HEK293 (cell line): ENCODE results near the gene TEX52.

Experiments used
- ZIC2 ChIP-seq: fragments of 450-650 bp; formaldehyde crosslinking; IDR thresholded peaks from 2 replicates; pipeline ENCODE4 v1.5.1; 2016; ENCODE audit warnings: missing biosample characterization, missing genetic modification characterization
- ZNF140 ChIP-seq: fragments of 450-650 bp; formaldehyde crosslinking; IDR thresholded peaks from 2 replicates; pipeline ENCODE4 v1.5.1; 2016; ENCODE audit warnings: missing biosample characterization, missing genetic modification characterization
- ZNF248 ChIP-seq: fragments of 450-650 bp; formaldehyde crosslinking; IDR thresholded peaks from 2 replicates; pipeline ENCODE4 v1.5.1; 2017; ENCODE audit warnings: missing biosample characterization, missing genetic modification characterization
- ZNF292 ChIP-seq: fragments of 450-650 bp; formaldehyde crosslinking; IDR thresholded peaks from 2 replicates; pipeline ENCODE4 v1.5.1; 2016; ENCODE audit warnings: low read depth, missing biosample characterization, missing genetic modification characterization, borderline replicate concordance
- TF ChIP-seq, protein P1 (sequence below): IDR thresholded peaks from 2 replicates; pipeline ENCODE4 v1.6.1; 2011; ENCODE audit warnings: mild to moderate bottlenecking, low read depth, low read length, borderline replicate concordance
- TF ChIP-seq, protein P2 (sequence below): fragments of 450-650 bp; formaldehyde crosslinking; IDR thresholded peaks from 2 replicates; pipeline ENCODE4 v1.5.1; 2016; ENCODE audit warnings: missing biosample characterization, missing genetic modification characterization
- TF ChIP-seq, protein P3 (sequence below): fragments of 450-650 bp; IDR thresholded peaks from 2 replicates; pipeline ENCODE4 v1.5.1; 2018; ENCODE audit warnings: missing biosample characterization, mild to moderate bottlenecking, missing genetic modification characterization
- TF ChIP-seq, protein P4 (sequence below): fragments of 450-650 bp; formaldehyde crosslinking; IDR thresholded peaks from 2 replicates; pipeline ENCODE4 v1.5.1; 2017; ENCODE audit warnings: missing biosample characterization, missing genetic modification characterization

DNA sequence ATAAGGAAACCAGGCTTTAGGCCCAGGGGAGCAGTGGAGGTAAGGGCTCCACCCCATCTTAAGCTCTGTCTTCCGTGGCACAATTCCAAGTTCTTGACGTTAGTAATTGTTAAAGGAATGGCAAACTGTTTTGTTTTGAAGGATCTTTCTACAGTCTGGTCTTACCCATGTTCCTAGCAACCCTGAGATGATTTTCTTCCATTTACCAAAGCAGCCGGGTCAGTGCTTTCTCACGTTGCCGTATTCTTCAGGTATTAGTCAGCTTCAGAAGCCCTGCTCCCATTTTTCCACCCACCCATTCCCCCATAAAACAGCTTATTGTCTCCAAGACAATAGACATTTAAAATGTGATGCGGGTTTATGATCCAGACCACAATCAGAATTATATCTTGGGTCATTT is 32.3 kb downstream of the TEX52 start:
- TF ChIP-seq ZNF292 (tag by site-specific recombination) = no peak
- TF ChIP-seq ZIC2 (tag by site-specific recombination) = no peak
- TF ChIP-seq, protein P1, sequence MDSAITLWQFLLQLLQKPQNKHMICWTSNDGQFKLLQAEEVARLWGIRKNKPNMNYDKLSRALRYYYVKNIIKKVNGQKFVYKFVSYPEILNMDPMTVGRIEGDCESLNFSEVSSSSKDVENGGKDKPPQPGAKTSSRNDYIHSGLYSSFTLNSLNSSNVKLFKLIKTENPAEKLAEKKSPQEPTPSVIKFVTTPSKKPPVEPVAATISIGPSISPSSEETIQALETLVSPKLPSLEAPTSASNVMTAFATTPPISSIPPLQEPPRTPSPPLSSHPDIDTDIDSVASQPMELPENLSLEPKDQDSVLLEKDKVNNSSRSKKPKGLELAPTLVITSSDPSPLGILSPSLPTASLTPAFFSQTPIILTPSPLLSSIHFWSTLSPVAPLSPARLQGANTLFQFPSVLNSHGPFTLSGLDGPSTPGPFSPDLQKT = no peak
- TF ChIP-seq, protein P2, sequence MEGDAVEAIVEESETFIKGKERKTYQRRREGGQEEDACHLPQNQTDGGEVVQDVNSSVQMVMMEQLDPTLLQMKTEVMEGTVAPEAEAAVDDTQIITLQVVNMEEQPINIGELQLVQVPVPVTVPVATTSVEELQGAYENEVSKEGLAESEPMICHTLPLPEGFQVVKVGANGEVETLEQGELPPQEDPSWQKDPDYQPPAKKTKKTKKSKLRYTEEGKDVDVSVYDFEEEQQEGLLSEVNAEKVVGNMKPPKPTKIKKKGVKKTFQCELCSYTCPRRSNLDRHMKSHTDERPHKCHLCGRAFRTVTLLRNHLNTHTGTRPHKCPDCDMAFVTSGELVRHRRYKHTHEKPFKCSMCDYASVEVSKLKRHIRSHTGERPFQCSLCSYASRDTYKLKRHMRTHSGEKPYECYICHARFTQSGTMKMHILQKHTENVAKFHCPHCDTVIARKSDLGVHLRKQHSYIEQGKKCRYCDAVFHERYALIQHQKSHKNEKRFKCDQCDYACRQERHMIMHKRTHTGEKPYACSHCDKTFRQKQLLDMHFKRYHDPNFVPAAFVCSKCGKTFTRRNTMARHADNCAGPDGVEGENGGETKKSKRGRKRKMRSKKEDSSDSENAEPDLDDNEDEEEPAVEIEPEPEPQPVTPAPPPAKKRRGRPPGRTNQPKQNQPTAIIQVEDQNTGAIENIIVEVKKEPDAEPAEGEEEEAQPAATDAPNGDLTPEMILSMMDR (tag by site-specific recombination) = no peak
- TF ChIP-seq ZNF140 (tag by site-specific recombination) = no peak
- TF ChIP-seq, protein P3, sequence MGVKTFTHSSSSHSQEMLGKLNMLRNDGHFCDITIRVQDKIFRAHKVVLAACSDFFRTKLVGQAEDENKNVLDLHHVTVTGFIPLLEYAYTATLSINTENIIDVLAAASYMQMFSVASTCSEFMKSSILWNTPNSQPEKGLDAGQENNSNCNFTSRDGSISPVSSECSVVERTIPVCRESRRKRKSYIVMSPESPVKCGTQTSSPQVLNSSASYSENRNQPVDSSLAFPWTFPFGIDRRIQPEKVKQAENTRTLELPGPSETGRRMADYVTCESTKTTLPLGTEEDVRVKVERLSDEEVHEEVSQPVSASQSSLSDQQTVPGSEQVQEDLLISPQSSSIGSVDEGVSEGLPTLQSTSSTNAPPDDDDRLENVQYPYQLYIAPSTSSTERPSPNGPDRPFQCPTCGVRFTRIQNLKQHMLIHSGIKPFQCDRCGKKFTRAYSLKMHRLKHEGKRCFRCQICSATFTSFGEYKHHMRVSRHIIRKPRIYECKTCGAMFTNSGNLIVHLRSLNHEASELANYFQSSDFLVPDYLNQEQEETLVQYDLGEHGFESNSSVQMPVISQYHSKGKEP (tag by site-specific recombination) = no peak
- no peak for TF ChIP-seq ZNF248 (tag by site-specific recombination)
- TF ChIP-seq, protein P4, sequence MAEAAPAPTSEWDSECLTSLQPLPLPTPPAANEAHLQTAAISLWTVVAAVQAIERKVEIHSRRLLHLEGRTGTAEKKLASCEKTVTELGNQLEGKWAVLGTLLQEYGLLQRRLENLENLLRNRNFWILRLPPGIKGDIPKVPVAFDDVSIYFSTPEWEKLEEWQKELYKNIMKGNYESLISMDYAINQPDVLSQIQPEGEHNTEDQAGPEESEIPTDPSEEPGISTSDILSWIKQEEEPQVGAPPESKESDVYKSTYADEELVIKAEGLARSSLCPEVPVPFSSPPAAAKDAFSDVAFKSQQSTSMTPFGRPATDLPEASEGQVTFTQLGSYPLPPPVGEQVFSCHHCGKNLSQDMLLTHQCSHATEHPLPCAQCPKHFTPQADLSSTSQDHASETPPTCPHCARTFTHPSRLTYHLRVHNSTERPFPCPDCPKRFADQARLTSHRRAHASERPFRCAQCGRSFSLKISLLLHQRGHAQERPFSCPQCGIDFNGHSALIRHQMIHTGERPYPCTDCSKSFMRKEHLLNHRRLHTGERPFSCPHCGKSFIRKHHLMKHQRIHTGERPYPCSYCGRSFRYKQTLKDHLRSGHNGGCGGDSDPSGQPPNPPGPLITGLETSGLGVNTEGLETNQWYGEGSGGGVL = no peak
